ENCODE results near the gene DUS1L. TPM values are rescaled to one million over a fixed set of nuclear protein-coding genes. Genes with fewer than 3 reads are reported as not detected.
A peak's percentile ranks its signal among the peaks of the same experiment; 100 is the strongest.

DUS1L gene
- total RNA-seq, 1 donor: 98.0 TPM

GRCh38 chr17:82077617-82078358, 12.2 kb upstream of the DUS1L start:
- no peak for DNase-seq (ENCODE audit: low read depth in 2 of 3, low spot score in 2 of 3)

GRCh38 chr17:82076785-82077591, 11.4 kb upstream of the DUS1L start:
- DNase-seq (ENCODE audit: low read depth in 2 of 3, low spot score in 2 of 3): no peak

GRCh38 chr17:82076018-82076784, 10.6 kb upstream of the DUS1L start:
- no peak for DNase-seq (ENCODE audit: low read depth in 2 of 3, low spot score in 2 of 3)

- DNase-seq (ENCODE audit: low read depth in 2 of 3, low spot score in 2 of 3): no peak
Measured at GRCh38 chr17:82073446-82073845, 7.8 kb upstream of the DUS1L start.

GRCh38 chr17:82072827-82073226, 7.2 kb upstream of the DUS1L start:
- no peak for DNase-seq (ENCODE audit: low read depth in 2 of 3, low spot score in 2 of 3)

- no peak for DNase-seq (ENCODE audit: low read depth in 2 of 3, low spot score in 2 of 3)
Measured at GRCh38 chr17:82070611-82071010, 5.0 kb upstream of the DUS1L start.

- DNase-seq (ENCODE audit: low read depth in 2 of 3, low spot score in 2 of 3): peak in 2 of 3 donors; percentile 30 to 38
Measured at GRCh38 chr17:82065193-82065637, 389 bp downstream of the DUS1L start.

GRCh38 chr17:82064433-82065192, 991 bp downstream of the DUS1L start:
- no peak for DNase-seq (ENCODE audit: low read depth in 2 of 3, low spot score in 2 of 3)

- DNase-seq (ENCODE audit: low read depth in 2 of 3, low spot score in 2 of 3): no peak
Measured at GRCh38 chr17:82063424-82064415, 1.9 kb downstream of the DUS1L start.

GRCh38 chr17:82062984-82063368, 2.6 kb downstream of the DUS1L start:
- no peak for DNase-seq (ENCODE audit: low read depth in 2 of 3, low spot score in 2 of 3)

GRCh38 chr17:82062076-82062983, 3.3 kb downstream of the DUS1L start:
- no peak for DNase-seq (ENCODE audit: low read depth in 2 of 3, low spot score in 2 of 3)

- no peak for DNase-seq (ENCODE audit: low read depth in 2 of 3, low spot score in 2 of 3)
Measured at GRCh38 chr17:82061047-82061925, 4.3 kb downstream of the DUS1L start.

- DNase-seq (ENCODE audit: low read depth in 2 of 3, low spot score in 2 of 3): no peak
Measured at GRCh38 chr17:82060614-82061013, 5.0 kb downstream of the DUS1L start.

- DNase-seq (ENCODE audit: low read depth in 2 of 3, low spot score in 2 of 3): no peak
Measured at GRCh38 chr17:82060001-82060380, 5.6 kb downstream of the DUS1L start.

GRCh38 chr17:82059272-82060000, 6.2 kb downstream of the DUS1L start:
- no peak for DNase-seq (ENCODE audit: low read depth in 2 of 3, low spot score in 2 of 3)

GRCh38 chr17:82058855-82059249, 6.8 kb downstream of the DUS1L start:
- DNase-seq (ENCODE audit: low read depth in 2 of 3, low spot score in 2 of 3): no peak
